Stimulated activated CD4-positive, alpha-beta T cell treated with anti-CD3 and anti-CD28 coated beads, Interleukin-15, amount 100 ng/mL, for 1 hour (primary cell): ENCODE measurements around the gene OR5P2.
"Not testable (repeated sequence)": the region's sequence is repeated elsewhere in the genome, so short reads cannot be mapped to it uniquely, and the experiment has no call there.

Experiments used
- DNase-seq, 2 donors: peaks; one replicate each; pipeline ENCODE4 v3.0.0-alpha.2; 2020; ENCODE audit warnings: low read depth in 1 of 2, low spot score in 1 of 2

OR5P2 gene, protein sequence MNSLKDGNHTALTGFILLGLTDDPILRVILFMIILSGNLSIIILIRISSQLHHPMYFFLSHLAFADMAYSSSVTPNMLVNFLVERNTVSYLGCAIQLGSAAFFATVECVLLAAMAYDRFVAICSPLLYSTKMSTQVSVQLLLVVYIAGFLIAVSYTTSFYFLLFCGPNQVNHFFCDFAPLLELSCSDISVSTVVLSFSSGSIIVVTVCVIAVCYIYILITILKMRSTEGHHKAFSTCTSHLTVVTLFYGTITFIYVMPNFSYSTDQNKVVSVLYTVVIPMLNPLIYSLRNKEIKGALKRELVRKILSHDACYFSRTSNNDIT

DNA sequence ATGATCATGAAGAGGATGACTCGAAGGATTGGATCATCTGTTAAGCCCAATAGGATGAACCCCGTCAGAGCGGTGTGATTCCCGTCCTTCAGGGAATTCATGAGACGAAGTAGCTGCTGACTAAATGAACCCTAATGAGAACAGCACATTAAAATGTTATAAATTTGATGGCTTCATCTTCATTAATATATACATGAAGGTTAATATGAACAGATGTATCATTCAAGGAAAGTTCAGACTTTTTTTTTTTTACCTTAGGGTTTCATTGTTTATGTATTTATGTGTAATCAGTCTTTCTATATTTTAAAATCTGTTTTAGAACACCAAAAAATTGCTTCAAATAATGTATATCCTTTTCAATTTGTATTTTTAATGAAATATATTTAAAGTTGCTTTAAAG is at the start of gene OR5P2:
OR5P2 (minus strand) TSS at position 101 of the 400 bp plus-strand sequence; CDS start at position 101, 0 bp downstream.
- DNase-seq = no peak

DNA sequence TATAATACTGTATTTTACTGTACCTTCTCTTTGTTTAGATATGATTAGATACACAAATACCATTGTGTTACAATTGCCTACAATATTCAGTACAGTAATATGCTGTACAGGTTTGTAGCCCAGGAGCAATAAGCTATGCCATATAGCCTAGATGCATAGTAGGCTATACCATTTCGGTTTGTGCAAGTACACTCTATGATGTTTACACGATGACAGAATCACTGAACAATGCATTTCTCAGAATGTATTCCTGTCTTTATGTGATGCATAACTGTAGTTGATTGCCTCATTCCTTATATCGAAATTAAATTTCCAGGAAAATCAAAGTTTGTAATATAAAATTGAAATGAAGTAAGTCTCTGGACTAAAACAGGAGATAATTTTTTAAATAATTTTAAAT is 49.3 kb upstream of the OR5P2 start:
- DNase-seq = no peak

DNA sequence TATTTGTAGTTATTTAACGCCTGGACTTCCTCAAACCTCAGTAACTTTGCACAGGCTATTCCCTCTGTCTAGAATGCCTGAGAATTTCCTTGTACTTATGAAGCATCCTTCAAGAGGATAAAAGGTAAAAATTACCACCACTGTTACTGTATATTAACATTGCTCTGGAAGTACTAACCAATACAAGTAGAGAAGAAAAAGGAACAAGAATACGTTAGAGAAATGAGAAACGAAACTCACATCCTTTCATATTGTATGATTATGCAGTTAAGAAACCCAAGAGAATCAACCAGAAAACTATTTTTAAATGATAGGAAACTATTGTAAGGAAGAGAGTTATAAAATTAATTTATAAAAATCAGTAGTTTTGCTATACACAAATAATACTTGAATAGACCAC is 48.2 kb upstream of the OR5P2 start:
- DNase-seq = no peak

DNA sequence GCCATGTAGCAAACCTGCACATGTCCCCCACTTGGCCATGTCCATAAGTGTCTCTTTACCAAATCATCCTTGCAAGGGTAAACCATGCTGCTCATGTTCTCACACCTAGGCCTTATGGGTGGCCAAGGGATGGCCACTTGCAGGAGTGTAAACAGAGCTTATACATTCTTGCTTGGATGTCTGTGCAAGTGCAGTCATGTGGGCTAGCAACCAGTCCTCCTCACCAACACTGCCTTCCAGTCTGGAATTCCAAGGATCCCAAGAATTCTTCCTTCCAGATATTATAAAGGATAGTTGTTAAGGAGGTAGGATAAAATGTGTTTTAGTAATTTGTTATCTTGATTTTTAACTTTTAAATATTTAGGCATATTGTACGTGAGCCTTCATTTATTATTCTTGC is 47.8 kb upstream of the OR5P2 start:
- DNase-seq = no peak

DNA sequence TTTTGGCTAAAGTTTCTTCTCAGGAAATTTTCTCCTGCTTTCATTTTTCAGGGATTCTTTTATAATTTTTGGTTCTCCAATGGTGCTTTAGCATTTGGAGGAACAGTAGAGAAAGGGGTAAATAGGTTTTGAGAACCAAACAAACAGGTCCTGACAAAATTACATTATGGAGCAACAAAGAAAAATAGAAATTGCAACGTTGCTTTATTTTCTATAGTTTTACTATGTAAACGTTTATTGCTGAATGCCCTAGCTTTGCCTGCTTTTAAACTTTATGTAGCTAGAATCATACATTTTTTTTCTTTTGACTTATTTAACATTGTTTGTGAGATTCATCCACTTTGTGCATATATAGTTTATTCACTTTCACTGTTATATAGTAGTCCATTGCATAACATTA is 43.8 kb upstream of the OR5P2 start:
- no peak for DNase-seq

DNA sequence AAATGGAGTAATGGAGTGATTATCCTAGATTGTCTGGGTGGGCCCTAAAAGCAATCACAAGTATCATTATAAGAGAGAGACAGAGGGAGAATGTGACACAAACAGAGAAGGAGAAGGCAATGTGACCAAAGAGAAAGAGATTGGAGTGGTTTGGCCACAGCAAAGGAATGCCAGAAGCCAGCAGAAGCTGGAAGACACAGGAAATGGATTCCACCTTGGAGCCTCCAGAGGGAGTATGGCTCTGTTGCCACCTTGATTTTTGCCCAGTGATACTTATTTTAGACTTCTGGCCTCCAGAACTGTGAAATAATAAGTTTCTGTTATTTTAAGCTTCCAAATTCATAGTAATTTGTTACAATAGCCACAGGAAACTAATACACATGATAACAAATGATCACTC is 36.8 kb upstream of the OR5P2 start:
- no peak for DNase-seq

DNA sequence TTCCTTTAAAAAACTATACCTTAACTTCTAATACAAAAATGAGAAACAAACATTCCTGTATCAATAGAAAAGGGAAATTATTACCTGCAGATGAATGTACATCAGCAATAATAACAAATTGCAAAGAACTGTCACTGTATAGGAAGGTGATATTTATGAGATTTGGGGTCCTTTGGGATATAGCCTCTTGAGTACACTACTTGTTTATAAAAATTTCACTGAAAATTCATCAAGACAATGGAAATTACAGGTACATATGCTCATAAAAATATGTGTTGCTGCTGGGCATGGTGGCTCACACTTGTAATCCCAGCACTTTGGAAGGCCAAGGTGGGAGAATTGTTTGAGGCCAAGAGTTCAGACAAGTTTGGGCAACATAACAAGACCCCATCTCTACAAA is 34.0 kb upstream of the OR5P2 start, which contains the start of gene OR5P3:
OR5P3 (minus strand) TSS at position 101 of the 400 bp plus-strand sequence.
- DNase-seq = no peak

DNA sequence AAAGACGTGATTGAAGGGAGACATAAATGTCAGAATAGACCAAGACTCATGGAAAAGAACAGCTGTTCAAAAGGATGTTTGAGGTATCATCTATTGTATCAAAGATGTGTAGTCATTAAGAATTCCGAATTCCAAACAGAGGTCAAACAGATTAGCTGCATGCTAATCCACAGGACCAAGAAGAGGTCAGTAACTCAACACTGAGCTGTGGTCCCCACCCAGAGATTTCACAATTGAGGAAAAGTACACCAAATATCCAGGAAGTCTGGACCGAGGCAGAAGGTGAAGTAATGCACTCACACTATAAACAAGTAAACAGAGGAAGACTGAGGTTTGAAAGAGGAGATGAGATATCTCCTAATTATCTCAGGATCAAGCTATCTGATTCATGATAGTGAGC is 29.6 kb upstream of the OR5P2 start:
- DNase-seq = no peak

DNA sequence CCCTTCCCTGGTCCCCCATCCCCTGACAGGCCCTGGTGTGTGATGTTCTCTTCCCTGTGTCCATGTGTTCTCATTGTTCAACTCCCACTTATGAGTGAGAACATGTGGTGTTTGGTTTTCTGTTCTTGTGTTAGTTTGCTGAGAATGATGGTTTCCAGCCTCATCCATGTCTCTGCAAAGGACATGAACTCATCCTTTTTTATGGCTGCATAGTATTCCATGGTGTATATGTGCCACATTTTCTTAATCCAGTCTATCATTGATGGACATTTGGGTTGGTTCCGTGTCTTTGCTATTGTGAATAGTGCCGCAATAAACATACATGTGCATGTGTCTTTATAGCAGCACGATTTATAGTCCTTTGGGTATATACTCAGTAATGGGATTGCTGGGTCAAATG is 23.7 kb upstream of the OR5P2 start:
- DNase-seq = not testable (repeated sequence)

DNA sequence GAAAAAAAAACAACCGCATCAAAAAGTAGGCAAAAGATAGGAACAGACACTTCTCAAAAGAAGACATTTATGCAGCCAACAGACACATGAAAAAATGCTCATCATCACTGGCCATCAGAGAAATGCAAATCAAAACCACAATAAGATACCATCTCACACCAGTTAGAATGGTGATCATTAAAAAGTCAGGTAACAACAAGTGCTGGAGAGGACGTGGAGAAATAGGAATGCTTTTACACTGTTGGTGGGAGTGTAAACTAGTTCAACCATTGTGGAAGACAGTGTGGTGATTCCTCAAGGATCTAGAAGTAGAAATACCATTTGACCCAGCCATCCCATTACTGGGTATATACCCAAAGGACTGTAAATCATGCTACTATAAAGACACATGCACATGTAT is 18.2 kb upstream of the OR5P2 start:
- DNase-seq = not testable (repeated sequence)

DNA sequence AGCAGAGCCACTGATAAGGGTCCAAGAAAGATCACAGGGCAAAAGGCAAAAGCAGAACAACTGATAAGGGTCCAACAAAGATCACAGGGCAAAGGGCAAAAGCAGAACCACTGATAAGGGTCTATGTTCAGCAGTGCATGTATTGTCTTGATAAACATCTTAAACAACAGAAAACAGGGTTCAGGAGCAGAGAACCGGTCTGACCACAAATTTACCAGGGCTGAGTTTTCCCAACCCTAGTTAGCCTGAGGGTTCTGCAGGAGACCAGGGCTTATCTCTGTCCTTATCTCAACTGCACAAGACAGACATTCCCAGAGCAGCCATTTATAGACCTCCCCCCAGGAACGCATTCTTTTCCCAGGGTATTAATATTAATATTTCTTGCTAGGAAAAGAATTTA is 13.6 kb upstream of the OR5P2 start:
- DNase-seq = not testable (repeated sequence)

DNA sequence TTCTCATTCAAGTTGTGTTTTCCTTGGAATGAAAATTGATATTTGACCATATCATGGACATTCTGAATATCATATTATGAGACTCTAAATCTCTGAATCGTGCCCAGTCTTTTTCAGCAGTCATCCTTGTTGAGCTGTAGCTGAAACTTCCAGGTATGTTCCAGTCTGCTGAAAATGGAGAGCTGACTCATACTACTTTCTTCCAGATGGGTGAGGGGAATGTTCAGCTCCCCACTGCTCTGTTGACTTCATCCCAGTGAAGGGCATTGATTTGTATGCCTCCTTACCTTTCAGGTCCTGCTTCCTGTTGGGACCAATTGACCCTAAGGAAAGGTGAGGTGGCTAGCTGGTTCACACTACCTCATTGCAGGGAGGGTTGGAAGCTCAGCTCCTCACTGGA is 3.5 kb downstream of the OR5P2 start:
- DNase-seq = no peak

DNA sequence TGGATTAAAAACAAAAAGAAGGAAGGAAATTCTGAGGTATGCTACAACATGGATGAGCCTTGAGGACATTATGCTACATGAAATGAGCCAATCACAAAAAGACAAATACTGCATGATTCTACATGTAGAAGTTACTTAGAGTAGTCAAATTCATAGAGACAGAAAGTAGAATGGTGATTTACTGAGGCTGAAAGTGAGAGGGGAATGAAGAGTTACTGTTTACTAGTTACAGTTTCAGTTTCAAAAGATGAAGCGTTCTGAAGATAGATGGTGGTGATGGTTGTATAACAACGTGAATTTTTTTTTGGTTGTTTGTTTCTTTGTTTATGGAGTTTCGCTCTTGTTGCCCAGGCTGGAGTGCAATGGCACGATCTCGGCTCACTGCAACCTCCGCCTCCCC is 9.5 kb downstream of the OR5P2 start:
- DNase-seq = no peak

DNA sequence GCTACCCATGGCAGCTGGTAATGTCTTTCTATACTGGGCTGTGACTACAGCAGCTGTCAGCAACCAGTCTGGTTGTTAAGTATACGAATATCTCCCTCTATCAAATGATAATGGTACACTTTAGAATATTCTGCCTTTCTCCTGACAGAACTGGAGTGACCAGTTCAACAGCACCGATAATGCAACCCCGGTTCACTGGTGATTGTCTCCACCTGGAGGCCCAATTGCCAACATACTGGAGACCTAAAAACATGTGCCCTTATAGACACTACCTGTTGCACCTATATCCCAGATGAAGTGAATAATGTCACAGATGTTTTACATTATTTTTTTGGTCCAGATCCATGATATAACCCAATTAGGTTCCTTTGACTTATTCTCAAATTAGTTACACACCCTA is 21.1 kb downstream of the OR5P2 start:
- DNase-seq = no peak

DNA sequence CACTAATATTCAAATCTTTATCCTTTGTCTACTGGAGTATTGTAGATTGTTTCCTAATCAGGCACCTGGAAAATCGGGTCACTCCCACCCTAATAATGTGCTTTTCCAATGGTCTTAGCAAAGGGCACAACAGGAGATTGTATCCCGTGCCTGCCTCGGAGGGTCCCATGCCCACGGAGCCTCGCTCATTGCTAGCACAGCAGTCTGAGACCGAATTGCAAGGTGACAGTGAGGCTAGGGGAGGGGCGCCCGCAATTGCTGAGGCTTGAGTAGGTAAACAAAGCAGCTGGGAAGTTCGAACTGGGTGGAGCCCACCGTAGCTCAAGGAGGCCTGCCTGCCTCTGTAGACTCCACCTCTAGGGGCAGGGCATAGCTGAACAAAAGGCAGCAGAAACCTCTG is 32.4 kb downstream of the OR5P2 start:
- DNase-seq = not testable (repeated sequence)

DNA sequence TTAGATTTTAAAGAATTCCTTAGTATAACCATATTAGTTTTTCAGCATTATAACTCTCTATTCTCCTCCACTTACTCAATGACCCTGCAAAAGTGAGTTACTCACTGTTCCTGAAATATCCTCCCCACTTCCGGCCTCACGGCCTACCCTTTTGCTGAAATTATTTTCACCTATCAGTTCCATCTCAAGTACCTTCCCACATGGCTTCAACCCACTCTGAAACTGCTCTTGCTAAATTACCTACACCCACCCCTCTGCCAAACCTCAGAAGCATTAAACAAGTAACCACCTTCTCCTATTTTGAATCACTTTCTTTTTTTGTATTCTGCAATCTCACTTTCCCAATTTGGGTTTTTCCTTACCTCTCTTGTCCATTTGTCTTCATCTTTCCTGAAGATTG is 37.7 kb downstream of the OR5P2 start:
- no peak for DNase-seq

DNA sequence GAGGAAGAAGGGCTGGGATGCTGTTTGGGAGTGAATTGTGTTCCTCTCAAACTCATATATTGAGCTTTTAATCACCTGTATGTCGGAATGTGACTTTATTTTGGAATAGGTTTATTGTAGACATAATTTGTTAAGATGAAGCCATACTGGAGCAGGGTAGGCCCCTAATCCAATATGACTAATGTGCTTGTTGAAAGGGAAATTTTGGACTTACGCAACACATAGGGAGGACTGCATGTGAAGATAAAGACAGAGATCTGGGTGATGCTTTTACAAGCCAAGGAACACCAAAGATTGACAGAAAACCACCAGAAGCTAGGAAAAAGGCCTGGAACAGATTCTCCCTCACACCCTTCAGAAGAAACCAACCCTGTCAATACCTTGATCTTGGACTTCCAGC is 47.3 kb downstream of the OR5P2 start:
- no peak for DNase-seq
